RWPE2 (cell line): ENCODE results near the gene DDX54.

Experiments
- ATAC-seq: fragments of 200-7000 bp; cut with Tn5 transposase; 3 replicates; pipeline ENCODE4 v1.9.1; 2021; ENCODE audit warnings: low read depth
- DNase-seq: peaks from one replicate; pipeline ENCODE4 v3.0.0-alpha.2; 2020; ENCODE audit warnings: low spot score
- H3K27ac ChIP-seq: fragments of 450-650 bp; 2 replicates; pipeline ENCODE4 v1.5.1; 2017; ENCODE audit warnings: mild to moderate bottlenecking; ENCODE audit not compliant: poor library complexity, severe bottlenecking
- H3K27me3 ChIP-seq: fragments of 250-450 bp; sonication (Bioruptor Pico); 2 replicates; pipeline ENCODE4 v1.5.1; 2021; ENCODE audit warnings: mild to moderate bottlenecking, moderate library complexity; ENCODE audit not compliant: insufficient read depth, poor library complexity, severe bottlenecking
- H3K36me3 ChIP-seq: fragments of 250-450 bp; sonication (Bioruptor Pico); 2 replicates; pipeline ENCODE4 v1.5.1; 2020; ENCODE audit warnings: low read depth, mild to moderate bottlenecking, moderate library complexity
- H3K4me1 ChIP-seq: fragments of 250-450 bp; sonication (Bioruptor Pico); 2 replicates; pipeline ENCODE4 v1.5.1; 2021; ENCODE audit warnings: mild to moderate bottlenecking, moderate library complexity; ENCODE audit not compliant: insufficient read depth, poor library complexity, severe bottlenecking
- H3K4me3 ChIP-seq: fragments of 250-450 bp; sonication (Bioruptor Pico); 2 replicates; pipeline ENCODE4 v1.5.1; 2021; ENCODE audit warnings: mild to moderate bottlenecking, moderate library complexity; ENCODE audit not compliant: severe bottlenecking
- H3K9me3 ChIP-seq: fragments of 250-450 bp; sonication (Bioruptor Pico); 2 replicates; pipeline ENCODE4 v1.5.1; 2021; ENCODE audit warnings: mild to moderate bottlenecking, moderate library complexity; ENCODE audit not compliant: severe bottlenecking
- CTCF ChIP-seq: fragments of 450-650 bp; IDR thresholded peaks from one replicate; pipeline ENCODE4 v1.5.1; 2017; ENCODE audit warnings: mild to moderate bottlenecking, moderate library complexity; ENCODE audit not compliant: poor library complexity, severe bottlenecking

DDX54 gene

DNA sequence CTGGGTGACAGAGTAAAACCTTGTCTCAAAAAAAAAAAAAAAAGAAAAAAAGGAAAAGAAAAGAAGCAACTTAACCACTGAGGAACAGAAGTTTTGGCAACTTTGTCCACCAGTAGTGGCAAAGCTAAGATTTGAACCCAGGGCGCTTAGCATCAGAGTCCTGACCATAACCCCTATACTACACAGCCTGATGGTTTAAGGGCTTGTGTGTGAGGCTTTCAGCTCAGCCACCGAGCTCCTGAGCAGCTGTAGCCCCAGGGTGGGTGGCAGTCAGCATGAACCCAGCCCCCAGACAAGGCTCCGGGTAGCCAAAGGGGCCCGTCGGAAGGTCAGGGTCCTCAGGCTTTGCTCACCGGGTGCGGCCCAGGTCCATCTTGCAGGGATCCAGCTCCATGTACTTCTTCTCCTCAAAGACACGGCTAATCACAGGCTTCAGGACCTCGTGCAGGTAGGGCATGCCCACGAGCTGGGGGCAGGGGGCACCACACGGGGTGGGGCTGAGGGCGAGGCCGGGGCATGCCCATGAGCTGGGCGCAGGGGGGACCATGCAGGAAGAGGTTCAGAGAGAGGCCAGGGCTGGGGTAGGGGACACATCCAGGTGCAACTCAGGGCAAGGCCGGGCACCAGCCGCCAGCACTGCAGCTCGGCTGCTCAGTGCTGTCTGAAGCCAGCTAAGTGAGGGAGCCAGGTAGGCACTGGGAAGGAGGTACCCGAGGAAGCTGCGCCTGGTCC is 70.7 kb downstream of the DDX54 start:
- no peaks in the 10 kb centered on the region for H3K4me1 ChIP-seq
- no peaks in the 10 kb centered on the region for H3K27me3 ChIP-seq
- no peak for TF ChIP-seq CTCF
- no peak overlapping the region for H3K4me3 ChIP-seq
- no peaks in the 10 kb centered on the region for H3K36me3 ChIP-seq
- no peaks in the 10 kb centered on the region for H3K9me3 ChIP-seq
- H3K27ac ChIP-seq, result no peak overlapping the region
- no peak for ATAC-seq
- no peak for DNase-seq

DNA sequence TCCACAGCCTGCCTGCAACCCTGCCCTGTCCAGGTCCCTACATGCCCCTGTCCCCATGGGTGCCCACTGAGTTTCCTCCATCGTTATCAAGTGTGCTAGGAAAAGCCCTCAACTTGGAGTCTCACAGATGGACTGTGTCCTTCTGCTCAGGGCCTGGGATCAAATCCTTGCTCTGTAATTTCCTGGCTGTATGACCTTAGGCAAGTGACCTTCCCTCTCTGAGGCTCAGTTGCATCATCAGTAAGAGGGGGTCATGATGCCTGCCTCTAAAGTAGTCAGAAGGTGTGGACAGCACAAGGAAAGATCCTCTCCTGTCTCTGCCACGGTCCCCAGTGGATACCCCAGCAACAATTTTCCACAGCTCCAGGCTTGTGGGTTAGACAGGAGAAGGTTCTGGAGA is 71.9 kb downstream of the DDX54 start:
- Histone ChIP-seq H3K27me3 (no peaks in the 10 kb centered on the region), H3K9me3 (no peaks in the 10 kb centered on the region), H3K4me3 (no peak overlapping the region), H3K36me3 (no peaks in the 10 kb centered on the region), H3K4me1 (no peaks in the 10 kb centered on the region), H3K27ac (no peak overlapping the region)
- ATAC-seq, result no peak
- no peak for TF ChIP-seq CTCF
- no peak for DNase-seq

- no peak overlapping the region for H3K4me3 ChIP-seq
- no peaks in the 10 kb centered on the region for H3K9me3 ChIP-seq
- TF ChIP-seq CTCF, result no peak
- H3K36me3 ChIP-seq, result no peaks in the 10 kb centered on the region
- H3K27me3 ChIP-seq, result no peaks in the 10 kb centered on the region
- DNase-seq (peak; percentile 58), ATAC-seq (no peak)
- H3K27ac ChIP-seq, result no peak overlapping the region
- no peaks in the 10 kb centered on the region for H3K4me1 ChIP-seq
Measured at GRCh38 chr12:113112043-113112899, 73.0 kb downstream of the DDX54 start.

- no peak for ATAC-seq
- DNase-seq, result no peak
- H3K4me1 ChIP-seq, result no peaks in the 10 kb centered on the region
- no peak for TF ChIP-seq CTCF
- no peak overlapping the region for H3K27ac ChIP-seq
- no peaks in the 10 kb centered on the region for H3K36me3 ChIP-seq
- H3K27me3 ChIP-seq, result no peaks in the 10 kb centered on the region
- no peaks in the 10 kb centered on the region for H3K9me3 ChIP-seq
- no peak overlapping the region for H3K4me3 ChIP-seq
Measured at GRCh38 chr12:113111247-113111646, 74.0 kb downstream of the DDX54 start.
